GM12875 (cell line): ENCODE data around the gene R3HDM1.
"Not testable (repeated sequence)": the region's sequence is repeated elsewhere in the genome, so short reads cannot be mapped to it uniquely, and the experiment has no call there.

Source experiments
- H3K4me3 ChIP-seq: one replicate; pipeline ENCODE4 v1.5.1; 2011; ENCODE audit warnings: low read depth, low read length, control low read depth
- TF ChIP-seq, protein P1 (sequence below): IDR thresholded peaks from 2 replicates; pipeline ENCODE4 v1.5.1; 2011; ENCODE audit warnings: low read depth, mild to moderate bottlenecking, control low read depth, inconsistent platforms, low read length, moderate library complexity, borderline replicate concordance; ENCODE audit not compliant: insufficient read depth

The R3HDM1 gene

DNA sequence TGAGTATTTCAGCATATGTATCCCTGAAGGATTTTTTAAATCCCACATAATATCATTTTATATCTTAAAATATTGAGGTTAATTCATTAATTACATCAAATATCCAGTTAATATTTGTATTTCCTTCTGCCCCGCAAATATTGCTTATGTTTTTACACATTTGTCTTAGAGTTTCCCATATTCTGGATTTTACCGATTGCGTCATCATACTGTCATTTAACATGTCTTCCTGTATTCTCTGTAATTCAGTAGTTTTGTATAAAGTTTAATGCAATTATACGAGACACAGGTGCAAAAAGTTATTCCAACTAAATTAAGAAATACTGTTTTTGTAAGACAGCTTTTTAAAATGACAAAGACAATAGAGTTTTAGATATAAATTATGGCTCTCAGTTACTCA lies 176.9 kb downstream of the R3HDM1 start:
- TF ChIP-seq, protein P1, sequence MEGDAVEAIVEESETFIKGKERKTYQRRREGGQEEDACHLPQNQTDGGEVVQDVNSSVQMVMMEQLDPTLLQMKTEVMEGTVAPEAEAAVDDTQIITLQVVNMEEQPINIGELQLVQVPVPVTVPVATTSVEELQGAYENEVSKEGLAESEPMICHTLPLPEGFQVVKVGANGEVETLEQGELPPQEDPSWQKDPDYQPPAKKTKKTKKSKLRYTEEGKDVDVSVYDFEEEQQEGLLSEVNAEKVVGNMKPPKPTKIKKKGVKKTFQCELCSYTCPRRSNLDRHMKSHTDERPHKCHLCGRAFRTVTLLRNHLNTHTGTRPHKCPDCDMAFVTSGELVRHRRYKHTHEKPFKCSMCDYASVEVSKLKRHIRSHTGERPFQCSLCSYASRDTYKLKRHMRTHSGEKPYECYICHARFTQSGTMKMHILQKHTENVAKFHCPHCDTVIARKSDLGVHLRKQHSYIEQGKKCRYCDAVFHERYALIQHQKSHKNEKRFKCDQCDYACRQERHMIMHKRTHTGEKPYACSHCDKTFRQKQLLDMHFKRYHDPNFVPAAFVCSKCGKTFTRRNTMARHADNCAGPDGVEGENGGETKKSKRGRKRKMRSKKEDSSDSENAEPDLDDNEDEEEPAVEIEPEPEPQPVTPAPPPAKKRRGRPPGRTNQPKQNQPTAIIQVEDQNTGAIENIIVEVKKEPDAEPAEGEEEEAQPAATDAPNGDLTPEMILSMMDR: no peak
- H3K4me3 ChIP-seq: no peak overlapping the region

DNA sequence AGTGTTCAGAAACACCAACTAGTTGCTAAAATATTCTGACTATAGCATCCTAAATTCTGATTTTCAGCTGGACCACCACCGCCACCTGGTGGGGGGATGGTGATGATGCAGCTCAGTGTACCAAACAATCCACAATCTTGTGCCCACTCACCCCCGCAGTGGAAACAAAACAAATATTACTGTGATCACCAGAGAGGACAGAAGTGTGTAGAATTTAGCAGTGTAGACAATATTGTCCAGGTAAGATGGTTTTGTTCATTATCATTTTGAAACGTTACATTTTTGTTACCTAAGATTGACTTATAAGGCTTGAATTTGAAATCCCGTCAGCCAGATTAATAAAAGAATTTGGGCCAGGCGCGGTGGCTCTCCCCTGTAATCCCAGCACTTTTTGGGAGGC lies 178.7 kb downstream of the R3HDM1 start:
- H3K4me3 ChIP-seq: no peak overlapping the region
- TF ChIP-seq, protein P1: peak; percentile 81

DNA sequence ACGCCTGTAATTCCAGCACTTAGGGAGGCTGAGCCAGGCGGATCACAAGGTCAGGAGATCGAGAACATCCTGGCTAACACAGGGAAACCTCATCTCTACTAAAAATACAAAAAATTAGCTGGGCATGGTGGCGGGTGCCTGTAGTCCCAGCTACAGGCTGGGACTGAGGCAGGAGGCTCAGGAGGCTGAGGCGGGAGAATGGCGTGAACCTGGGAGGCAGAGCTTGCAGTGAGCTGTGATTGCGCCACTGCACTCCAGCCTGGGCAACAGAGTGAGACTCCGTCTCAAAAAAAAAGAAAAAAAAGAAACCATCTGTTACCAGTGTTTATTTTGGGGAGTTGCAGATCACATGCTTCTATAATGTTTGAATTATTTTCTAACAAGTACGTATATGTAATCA lies 183.8 kb downstream of the R3HDM1 start:
- not testable (repeated sequence) for H3K4me3 ChIP-seq

DNA sequence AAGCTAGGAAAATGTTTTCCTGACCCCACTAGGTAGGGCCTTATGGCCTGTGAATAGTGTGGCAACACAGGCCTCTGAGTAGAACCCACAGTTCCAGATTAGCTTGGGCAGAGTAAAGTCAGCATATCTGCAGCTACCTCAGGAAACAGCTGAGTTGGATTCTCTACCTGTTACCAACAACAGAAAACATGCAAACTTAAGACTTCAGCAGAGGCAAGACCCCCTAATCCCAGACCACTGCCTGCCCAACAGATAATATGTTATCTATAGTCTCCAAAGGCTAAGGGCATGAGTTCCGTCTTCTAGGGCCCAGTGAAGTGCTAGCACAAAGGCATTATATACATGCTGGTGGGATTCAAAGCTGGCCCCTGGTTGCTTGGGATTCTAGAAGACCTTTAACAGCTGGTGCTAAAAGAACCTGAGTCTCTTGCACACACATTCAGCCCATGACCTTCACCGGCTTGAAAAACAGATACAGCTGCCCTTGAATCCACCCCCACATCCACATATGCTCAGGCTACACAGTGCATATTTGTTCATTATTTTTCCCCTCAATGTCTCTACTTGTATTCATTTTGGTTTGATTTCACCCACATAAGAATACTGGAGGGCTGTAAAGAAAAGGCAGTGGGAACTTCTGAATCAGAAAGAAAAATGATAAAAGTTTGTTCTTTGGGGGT lies 196.9 kb downstream of the R3HDM1 start:
- TF ChIP-seq, protein P1: no peak
- H3K4me3 ChIP-seq: no peak overlapping the region

DNA sequence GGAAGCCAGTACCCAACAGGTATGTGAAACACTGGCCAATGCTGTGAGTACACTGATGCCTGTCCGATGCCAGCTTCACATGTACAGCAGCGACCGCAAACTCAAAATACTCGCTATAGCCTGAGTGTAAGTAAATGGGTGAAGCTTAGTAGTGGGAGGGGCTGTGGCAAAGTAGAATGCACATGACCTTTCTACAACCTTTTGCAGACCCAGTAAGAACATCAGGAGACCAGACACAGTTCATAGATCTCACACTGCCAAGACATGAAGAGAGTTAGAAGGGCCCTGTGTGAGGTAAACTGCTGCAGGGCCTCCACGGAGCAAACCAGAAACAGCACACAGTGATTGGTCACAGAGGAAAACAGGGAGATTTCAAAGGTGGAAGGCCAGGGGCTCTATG lies 201.3 kb downstream of the R3HDM1 start:
- TF ChIP-seq, protein P1: no peak

DNA sequence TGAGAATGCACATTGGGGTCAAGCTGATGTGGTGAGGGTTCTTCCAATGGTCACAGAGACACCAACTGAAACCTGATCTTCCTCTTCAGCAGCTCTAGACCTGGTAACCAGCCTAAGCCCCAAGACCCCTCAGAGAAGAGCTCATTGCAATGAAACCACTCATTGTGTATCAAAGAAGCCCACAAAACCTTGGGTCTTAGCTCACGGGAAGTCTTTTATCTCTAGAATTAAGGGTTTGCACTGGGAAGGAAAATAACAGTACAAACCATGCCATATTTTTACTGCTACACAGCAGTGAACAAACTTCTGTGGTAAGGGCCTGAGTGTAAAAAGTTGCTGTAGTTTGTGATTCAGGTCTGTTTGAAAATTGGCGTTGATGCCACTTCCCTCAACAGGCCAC lies 201.8 kb downstream of the R3HDM1 start:
- H3K4me3 ChIP-seq: no peak overlapping the region
- TF ChIP-seq, protein P1: no peak

More for the DNA sequence above, 201.3 kb downstream of the R3HDM1 start:
- no peak overlapping the region for H3K4me3 ChIP-seq

DNA sequence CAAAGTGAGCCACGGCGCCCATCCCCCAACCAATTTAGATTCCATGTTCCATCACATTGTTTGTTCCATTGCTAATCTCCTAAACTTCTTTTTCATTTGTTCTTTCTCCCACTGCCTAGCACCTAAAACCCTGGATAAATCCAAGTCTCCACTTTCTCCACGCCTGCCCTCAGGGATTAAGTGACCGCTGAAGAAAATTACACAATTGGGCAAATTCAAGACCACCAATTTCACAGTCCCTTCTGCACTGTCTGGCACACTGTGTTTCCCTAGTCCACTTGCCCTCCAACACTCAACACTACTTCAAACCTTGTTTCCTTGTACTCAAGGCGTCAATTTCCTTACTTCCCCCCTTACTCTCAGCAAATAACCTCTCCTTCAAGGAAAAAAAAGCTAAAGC lies 205.3 kb downstream of the R3HDM1 start:
- no peak overlapping the region for H3K4me3 ChIP-seq
- TF ChIP-seq, protein P1: no peak
